ELR (cell line): Measurements from ENCODE around the gene PTGFRN.
"Not testable (repeated sequence)": the region's sequence is repeated elsewhere in the genome, so short reads cannot be mapped to it uniquely, and the experiment has no call there.

Source experiments
- DNase-seq: peaks from one replicate; pipeline ENCODE4 v3.0.0-alpha.2; 2015; ENCODE audit warnings: low read depth

Gene PTGFRN

DNA sequence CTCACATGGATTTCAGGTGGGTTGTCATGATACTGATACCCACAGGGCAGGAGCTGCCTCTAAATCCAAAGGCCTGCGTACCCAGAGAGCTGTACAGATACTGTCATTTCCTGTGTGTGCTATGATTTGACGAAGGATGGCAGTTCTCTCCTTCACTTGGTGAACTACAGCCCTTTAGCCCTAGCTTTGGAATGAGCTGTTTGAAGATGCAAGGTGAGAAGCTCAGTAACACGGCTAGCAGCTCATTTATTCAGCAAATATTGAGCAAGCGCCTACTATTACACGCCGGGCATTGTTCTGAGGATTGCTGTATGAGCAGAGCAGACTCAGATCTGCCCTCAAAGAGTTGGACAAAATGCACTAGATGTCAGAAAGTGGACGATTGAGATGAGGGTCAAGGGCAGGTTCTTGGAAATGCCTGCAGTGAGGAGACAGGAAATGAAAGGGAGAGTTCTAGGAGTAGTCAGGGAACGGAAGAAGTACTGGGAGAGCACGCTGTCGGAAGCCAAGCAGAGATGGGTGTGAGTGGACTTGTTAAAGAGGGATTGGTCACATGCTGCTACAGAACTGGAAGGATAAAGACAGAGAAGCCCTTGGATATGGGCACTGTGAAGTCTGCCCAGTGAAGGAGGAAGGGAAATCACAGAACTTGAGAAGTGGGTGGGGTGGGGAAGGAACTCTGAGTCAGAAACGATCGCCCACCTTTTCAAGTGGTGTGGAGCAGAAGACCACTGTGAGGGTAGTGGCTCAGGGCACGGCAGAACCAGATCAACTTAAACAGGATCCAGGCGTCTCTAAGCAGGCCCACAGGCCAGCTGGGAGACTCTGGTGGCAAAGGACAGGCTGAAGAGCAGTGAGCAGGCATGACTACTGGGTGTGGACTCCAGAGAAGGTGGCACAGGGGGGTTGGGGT lies 7.1 kb downstream of the PTGFRN start:
- no peak for DNase-seq

DNA sequence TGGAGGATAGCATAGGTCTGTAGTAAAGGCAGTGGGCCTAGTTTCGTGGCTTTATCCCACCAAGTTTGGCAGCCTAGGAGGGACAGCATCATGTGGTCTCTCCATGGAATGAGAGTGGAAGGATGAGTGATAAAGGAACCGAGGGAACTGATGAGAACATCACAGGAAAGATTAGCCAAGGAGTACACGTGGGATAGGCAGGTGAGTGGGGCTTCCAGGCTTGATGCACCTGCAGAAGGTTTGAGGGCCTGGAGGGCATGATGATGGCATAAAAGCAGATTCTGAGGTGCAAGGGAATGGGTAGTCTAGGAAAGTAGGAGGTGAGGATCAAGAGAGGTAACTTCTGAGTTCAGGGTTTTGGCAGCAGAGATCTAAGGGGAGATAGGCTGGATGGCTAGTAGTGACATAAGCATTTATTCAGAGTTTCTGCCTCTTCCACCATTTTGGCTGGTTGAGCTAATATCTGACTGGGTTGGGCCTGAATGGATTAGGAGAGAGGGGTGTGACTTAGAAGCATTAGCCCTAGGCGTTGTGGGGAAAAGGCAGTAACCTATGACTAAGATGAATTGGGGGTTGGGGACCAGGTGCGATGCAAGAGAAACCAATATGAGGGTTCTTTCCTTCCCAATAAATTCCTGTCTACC lies 9.1 kb downstream of the PTGFRN start:
- DNase-seq, result no peak

DNA sequence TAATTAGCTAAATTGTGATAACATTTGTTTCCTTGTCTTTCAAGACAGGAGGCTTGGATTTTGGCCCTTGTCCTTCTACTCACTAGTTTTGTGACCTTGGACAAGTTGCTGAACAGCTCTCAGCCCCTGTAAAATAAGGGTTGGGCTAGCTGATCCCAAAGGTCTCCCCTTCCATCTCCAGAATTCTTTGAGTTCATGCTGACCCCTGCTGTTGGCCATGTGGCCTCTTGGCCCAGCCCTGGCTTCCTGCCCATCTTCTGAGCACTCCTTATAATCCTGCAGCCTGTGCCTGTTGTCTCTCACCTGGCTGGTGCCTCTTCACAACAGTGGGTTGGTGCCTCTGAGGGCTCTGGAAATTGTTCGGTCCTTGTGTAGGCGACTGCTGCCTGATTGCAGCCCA lies 10.1 kb downstream of the PTGFRN start:
- DNase-seq, result no peak

DNA sequence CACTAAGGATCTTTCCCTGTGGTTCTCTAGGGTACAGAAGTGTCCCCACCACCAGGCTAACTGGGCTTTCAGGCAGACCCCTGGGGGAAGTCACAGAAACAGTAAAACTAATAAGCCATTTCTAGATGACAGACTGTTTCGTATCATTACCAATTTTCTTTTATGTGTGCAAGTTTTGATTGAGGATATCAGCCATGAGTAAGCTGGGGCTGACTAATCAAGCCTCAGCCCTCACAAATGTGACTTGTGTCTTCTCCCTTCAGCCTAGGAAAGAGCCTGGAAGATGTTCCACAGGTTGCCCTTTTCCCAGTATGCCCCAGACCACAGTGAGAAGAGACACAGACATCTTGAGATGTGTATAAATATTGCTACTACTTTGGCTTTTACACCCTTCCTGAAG lies 10.5 kb downstream of the PTGFRN start:
- DNase-seq, result no peak

DNA sequence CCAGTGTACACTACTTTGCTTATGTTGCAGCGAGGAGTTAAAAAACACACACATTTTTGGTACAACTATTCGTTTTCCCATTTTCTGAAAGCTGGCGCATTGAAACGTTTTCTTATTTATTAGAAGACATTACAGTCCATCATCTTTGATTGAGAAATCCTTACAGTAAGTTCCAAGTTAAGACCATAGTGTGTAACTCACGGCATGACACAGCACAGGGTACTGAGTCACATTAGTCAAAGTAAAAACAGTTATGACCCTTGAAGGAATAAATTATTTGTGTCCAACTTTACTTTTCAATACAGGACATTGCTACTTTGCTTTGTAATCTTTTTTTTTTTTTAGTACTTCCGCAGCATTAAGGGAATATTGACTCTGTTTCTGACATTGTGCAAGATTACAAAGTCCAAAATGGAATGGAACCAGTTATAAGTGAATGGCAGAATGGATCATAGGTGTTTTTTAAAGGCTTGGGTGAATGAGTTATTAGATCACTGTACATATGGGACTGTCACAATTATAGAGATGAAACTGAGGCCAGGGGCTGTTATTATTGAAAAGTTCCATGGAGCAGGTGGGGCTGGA lies 11.7 kb downstream of the PTGFRN start:
- no peak for DNase-seq

DNA sequence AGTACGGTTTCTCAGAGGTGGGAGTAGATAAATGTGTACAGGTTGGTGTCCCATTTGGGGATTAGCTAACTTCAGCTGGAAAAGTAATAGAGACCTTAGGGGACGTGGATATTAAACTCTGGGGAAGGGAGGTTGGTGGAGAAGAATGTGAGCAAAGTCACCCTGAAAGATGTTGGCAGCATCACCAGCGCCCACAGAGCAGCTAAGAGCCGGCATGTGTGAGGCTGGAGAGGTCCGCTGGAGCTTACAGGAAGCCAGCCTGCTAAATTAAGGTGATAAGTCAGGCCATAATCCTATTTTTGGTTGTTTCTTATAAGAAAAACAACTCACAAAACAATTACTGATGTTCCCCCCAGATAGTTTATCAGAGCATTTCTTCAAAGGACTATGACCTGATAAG lies 12.2 kb downstream of the PTGFRN start:
- no peak for DNase-seq

DNA sequence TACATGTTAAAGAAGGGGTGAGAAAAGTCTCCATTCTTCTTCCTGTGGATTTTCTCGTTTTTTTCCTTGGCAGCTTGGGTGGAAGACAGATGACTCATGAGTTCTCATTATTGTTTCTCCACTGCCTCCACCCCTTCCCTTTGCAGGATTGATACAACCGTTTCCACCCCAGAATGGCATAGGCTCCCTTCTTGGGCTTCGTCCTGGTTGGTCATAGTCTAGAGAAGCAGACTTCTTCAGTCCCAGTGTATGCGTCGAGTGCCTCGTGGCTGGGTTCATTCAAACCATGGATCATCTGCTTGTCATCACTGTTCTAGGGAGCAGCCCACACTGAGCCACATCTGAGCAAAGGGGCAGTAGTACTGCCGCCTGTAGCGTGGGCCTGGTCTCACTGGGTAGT lies 13.7 kb downstream of the PTGFRN start:
- DNase-seq, result no peak

DNA sequence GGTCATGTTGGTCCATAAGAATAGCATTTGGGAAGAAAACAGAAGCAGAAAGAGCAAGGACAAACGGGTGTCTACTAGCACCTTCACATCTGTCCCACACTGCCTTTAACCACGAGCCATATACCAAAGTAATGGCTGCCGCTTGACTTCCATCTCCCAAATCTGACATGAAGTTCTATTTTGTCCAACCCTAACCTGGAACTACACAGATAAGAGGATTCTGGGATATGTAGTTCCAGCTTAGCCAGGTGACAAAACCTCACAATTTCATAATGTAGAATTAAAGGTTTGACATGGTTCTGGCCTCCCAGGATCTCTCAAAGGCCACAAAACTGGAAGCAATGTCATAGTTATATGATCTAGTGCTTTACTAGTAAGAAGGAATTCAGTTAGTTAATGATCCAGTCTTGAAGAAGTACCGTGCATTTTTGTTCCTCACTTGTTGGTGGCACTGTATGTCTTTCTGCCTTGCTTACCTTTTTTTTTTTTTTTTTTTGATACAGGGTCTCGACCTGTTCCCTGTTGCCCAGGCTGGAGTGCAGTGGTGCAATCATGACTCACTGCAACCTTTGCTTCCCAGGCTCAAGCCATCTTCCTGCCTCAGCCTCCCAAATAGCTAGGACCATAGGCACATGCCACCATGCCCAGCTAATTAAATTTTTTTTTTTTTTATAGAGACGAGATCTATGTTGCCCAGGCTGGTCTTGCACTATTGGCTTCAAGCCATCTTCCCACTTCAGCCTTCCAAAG lies 17.5 kb downstream of the PTGFRN start:
- DNase-seq, result no peak

DNA sequence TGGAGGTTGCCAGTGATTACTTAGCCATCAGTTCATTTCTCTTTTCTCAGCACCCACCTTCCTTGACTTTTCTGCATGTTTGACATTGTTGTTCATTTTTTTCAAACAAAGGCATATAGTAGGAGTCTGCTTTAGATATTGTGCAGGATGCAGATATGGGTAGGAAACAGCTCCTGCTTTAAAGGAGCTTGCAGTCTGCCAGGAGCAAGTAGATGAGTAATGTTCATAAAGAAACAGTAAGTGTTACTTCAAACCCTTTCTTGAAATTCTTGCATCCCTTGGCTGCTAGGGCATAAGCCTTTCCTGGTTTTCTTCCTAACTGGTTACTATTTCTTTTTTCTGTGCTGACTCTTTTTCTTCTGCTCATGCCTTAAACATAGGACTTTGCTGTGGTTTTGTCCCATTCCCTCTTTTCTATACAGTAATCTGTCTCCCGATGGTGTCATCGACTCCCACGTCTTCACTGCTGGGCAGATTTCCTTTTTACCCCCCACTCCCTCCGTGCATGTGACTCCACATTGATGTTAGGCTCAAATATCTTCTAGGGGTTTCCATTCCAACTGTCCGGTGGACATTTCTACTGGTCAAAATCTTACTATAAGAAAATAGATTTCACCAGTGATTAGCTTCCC lies 20.4 kb downstream of the PTGFRN start:
- no peak for DNase-seq

DNA sequence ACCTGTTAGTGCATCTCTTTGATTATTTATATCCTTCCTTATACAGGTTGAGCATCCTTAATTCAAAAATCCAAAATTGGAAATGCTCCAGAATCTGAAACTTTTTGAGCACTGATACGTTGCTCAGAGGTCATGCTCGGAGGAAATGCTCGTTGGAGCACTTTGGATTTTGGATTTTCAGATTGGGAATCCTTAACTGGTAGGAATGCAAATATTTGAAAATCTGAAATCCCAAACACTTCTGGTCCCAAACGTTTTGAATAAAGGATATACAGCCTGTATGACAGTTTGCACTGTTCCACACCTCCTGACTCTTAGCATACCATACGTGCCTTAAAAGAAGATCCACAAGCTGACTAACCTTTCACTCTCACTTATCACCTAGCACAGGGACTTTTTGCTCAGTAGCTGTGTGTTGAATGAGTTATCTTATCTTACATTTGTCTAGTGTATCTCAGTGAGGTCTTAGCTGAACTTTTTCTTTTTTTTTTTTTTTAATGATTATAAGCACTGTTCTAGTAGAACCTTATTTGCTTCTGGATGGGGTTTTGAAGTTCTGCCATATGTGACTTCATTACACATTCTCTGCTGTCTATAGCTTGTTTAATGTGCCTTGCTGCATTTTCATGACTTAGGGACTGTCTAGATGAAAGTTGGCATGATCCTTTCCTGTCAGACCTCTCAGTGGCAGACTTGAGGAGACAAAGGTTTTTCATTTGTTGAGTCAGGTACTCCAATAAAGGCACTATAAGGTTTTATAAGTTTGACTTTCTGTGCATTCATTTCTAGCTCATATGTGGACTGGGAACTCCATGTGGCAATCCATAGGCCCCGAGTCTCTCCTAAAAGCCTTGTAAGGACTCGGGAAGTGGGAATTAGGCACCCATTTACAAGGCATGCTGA lies 21.6 kb downstream of the PTGFRN start:
- DNase-seq, result no peak

DNA sequence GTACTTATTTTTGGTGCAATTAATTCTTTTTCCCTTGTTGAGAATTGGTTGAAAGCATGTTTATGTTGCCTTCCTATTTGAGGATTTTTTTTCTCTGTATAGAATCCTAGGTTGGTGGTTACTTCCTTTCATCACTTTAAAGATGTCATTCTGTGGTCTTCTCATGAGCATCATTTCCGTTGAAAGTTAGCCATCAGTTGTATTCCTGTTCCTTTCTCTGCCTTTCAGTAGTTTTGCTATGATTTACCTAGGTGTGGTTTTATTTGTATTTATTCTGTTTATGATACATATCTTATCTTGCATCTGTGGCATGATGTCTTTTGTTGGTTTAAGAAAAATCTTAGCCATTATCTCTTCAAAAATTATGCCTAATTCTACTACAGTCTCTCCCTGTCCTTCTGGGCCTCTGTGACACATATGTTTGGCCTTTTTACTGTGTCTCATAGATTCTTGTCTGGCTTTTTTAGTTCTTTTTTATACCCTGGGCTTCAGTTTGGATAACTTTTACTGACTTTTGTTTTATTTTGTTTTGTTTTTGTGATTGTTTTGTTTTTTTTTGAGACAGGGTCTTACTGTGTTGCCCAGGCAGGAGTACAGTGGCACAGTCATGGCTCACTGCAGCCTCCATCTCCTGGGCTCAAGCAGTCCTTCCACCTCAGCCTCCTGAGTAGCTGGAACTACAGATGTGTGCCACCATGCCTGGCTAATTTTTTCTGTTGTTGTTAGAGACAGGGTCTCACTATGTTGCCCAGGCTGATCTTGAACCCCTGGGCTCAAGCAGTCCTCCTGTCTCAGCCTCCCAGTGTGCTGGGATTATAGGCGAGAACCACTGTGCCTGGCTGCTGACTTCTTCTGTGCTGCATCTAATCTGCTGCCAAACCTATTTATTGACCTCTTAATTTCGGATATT lies 24.1 kb downstream of the PTGFRN start:
- DNase-seq, result no peak

DNA sequence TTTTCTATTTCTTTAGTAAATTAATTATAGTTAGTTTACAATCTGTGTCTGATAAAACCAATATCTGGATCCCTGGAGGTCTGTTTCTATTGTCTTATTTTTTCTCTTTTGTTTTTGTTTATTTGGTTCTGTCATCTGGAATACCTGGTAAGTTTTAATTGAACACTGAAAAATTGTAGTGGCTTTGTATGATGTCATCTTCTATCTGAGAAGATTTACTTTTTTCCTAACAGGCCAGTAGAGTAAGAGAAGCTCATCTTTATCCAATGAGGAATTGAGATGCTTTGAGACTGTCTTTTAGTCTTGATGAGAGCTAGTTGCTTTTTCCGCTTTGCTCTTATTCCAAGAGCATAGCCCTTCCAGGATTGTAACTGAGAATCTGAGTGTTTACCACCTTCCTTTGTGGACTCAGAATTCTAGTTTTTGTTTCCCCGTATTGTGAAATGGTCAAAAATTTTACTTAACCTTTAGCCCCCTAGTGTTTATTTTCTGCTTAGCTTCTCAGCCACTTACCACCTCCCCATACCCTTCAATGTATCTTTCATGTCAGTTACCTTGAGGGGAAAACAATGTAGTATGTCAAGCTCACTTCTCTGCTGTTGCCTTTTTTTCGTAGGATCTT lies 25.0 kb downstream of the PTGFRN start:
- DNase-seq, result peak; percentile 43

DNA sequence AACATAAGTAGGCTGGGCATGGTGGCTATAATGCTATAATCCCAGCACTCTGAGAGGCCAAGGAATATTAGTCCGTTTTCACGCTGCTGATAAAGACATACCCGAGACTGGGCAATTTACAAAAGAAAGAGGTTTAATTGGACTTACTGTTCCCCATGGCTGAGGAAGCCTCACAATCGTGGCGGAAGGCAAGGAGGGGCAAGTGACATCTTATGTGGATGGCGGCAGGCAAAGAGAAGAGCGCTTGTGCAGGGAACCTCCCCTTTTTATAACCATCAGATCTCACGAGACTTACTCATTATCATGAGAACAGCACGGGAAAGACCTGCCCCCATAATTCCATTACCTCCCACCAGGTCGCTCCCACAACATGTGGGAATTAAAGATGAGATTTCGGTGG lies 28.5 kb downstream of the PTGFRN start:
- no peak for DNase-seq

DNA sequence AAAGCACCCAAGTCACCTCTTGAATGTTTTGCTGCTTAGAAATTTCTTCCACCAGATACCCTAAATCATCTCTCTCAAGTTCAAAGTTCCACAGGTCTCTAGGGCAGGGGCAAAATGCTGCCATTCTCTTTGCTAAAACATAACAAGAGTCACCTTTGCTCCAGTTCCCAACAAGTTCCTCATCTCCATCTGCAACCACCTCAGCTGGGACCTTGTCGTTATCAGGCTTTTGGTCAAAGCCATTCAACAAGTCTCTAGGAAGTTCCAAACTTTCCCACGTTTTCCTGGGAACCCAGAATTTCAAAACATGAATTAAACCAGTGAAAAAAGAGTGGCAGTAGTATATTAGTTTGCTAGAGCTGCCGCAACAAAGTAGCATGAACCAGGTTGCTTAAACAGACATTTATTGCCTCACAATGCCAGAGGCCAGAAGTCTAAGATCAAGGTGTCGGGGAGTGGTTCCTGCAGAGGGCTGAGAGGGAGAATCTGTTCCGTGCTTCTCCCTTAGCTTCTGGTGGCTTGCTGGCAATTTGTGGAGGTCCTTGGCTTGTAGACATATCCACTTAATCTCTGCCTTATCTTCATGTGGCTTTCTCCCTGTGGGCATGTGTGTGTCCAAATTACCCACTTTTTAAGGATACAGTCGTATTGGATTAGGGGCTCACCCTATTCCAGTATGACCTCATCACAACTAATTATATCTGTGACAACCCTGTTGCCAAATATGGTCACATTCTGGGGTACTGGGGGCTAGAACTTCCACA lies 30.2 kb downstream of the PTGFRN start:
- not testable (repeated sequence) for DNase-seq

DNA sequence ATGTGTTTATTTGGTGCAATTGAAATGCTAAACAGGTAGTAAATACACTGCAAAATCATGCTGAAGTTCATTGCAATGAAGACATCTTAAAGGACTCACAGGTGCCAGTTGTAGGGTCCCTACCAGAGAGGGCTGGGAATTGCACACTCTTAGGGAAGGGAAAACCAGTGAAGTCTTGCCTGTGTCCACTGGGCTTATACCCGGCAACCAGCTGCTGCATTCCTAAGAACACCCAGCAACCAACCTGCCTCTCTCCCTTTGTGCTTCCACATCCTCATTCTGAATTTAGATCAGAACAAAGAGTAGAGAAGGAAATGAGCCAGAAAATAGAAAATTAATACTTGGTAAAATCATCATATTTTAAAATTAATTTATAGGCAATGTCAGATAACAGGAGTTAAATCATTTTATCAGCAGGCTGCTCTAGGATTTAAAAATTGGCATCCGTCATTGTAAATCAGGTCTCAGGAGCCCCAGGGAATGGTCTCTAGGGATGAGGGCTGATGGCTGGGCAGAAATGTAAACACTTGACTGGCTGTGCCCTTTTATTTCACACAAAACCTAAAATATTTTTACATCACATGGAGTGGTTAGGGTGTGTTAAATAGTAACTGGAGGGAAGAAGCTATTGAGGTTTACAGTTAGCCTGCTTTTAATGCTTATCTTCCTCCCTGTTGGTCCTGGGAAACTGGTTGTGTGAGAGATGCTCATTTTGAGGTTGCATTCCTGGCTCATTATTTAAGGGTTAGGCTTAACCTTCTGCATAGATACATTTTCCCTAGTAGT lies 31.3 kb downstream of the PTGFRN start:
- DNase-seq, result no peak

DNA sequence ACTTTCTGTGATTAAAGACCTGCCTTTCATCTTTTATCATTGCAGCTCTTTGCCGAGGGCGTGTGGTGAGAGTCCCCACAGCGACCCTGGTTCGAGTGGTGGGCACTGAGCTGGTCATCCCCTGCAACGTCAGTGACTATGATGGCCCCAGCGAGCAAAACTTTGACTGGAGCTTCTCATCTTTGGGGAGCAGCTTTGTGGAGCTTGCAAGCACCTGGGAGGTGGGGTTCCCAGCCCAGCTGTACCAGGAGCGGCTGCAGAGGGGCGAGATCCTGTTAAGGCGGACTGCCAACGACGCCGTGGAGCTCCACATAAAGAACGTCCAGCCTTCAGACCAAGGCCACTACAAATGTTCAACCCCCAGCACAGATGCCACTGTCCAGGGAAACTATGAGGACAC lies 32.0 kb downstream of the PTGFRN start:
- no peak for DNase-seq

DNA sequence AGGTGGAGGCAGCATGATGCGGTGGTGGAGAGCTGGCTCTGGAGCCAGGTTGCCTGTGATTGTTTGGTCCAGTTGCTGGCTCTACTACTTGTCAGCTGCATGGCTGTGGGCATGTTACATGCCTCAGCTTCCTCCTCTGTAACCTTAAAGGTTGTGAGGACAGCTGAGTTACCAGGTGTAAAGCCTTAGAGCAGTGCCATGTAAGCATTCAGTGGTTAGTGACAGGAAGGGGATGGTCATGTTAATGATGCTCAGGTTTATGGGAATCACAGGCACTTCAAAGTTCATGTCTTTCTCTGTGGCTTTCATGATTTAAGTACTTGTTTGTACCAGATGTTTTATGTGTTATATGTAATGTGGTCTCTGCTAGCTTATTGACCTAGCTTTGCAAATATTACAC lies 32.6 kb downstream of the PTGFRN start:
- no peak for DNase-seq

DNA sequence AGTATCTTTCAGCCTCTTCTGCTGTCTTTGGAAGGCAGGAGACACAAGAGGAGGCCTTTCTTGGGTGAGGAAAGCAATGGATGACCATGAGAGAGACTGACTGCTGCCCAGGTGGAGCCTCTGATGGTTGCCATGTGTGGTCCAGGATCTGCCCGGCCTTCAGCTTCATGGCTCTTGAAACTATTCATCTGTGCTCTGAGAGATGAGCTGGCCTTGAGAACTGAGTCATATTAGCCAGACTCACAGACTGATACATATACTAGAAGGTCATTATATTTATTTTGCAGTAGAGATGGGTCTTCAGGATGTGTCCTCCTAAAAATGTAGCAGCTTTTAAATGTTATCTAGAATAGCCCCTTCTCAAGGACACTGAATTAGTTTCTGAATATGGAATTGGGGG lies 33.7 kb downstream of the PTGFRN start:
- peak; percentile 15 for DNase-seq
